Skin epidermis (tissue), 12 donors: ENCODE results near the gene CLEC16A.

Source experiments
- H3K27ac ChIP-seq, 21 experiments: fragments of 200-600 bp; sonication (generic) in 11 of 21; one replicate each; pipeline ENCODE4 v1.5.0; 2020; ENCODE audit warnings: mild to moderate bottlenecking in 3 of 21, inconsistent platforms in 2 of 21, moderate library complexity in 2 of 21
- H3K4me3 ChIP-seq, 7 experiments: fragments of 200-600 bp; sonication (generic) in 2 of 7; one replicate each; pipeline ENCODE4 v1.5.0; 2020; ENCODE audit warnings: inconsistent platforms in 2 of 7, mild to moderate bottlenecking in 2 of 7, moderate library complexity in 1 of 7

CLEC16A gene

DNA sequence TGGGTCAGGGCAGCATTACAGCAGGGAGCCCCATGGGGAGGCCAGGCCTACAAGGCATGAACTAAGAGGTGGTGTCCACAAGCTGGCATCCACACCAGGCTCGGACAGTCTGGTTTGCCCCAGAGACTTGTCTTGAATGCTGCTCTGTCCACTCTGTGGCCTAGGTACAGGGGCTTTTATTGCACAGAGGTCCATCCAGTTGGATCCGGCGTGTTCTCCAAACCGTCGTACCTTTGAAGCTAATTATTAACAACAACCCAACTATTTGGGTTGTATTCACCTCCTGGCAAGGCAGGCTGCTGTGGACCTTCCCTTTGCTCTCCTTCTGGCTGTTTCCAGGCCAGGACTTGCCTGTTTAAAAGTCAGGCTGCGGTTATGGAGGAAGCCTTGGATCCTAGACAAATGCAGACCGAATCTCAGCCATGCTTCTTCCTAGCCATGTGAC is 123.4 kb downstream of the CLEC16A start:
- no peak overlapping the region for H3K4me3 ChIP-seq
- H3K27ac ChIP-seq = no peak overlapping the region

GRCh38 chr16:11071829-11072228 is 127.5 kb downstream of the CLEC16A start:
- no peak overlapping the region for H3K27ac ChIP-seq
- no peak overlapping the region for H3K4me3 ChIP-seq

DNA sequence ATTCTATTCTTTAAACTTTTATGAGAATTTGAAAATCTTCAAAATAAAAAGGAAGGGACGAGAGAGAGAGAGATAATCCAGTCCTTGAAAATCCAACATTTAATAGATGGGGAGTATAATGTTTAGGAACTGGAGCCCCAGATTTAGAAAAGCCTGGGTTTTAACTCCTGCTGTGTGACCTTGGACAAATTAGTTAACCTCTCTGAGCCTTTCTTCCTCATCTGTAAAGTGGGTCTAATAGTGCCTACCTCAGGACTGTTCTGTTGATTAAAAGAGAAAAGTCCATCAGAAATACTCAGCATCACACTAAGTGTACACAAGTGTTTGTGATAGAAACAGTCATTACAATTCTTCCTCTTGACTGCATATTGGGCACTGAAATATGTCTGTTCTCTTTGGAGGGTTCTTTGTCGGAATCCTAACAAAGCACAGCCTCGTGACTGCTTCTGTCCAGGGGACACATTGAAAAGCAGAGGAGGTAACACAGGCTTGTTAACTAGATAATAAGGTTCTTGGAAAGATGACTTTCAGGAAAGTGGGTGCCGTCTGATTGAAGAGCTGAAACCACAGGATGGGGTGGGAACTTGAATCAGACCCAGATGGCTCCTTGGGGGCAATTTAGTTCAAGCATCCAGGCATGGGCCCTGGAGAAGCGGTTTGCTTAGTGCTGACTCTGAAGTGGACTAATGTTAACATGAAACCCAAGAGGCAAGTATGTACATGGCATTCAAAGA is 128.2 kb downstream of the CLEC16A start:
- Histone ChIP-seq H3K4me3 (no peak overlapping the region), H3K27ac (no peak overlapping the region)

GRCh38 chr16:11073407-11073999 is 129.1 kb downstream of the CLEC16A start:
- no peak overlapping the region for H3K4me3 ChIP-seq
- no peak overlapping the region for H3K27ac ChIP-seq

DNA sequence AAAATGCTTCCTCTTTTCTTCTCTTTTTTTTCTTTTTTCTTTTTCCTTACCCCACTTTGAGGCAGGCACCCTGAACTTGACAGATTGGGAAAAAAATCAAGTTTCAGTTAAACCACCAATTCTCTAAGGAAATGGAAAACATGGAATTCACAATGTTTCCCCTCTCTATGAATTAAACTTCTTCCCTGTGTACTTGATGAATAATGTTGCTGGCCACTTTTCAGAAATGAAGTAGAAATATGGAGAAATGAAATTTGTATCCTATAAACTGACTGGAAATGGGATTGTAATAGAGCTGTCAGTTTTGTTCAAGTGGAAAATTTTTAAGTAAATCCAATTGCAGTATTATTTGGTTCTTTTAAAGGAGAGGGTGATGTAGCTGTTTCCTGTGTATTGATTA is 129.8 kb downstream of the CLEC16A start:
- H3K4me3 ChIP-seq = no peak overlapping the region
- no peak overlapping the region for H3K27ac ChIP-seq

DNA sequence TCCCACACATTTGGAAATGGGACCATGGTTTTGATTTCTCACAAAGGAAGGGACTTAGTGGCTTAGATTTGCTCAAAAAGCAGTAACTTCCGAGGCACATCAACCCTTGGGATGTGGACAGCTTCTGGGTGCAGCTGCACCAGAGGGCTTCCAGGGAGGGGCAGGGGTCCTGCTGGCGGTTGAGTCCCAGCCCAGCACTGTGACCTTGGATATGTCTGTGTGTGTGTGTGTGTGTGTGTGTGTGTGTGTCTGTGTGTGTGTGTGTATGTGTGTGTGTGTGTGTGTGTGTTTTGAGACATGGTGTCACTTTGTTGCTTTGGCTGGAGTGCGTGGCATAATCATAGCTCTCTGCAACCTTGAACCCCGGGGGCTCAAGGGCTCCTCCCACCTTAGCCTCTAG is 130.8 kb downstream of the CLEC16A start:
- Histone ChIP-seq H3K4me3 (no peak overlapping the region), H3K27ac (no peak overlapping the region)

DNA sequence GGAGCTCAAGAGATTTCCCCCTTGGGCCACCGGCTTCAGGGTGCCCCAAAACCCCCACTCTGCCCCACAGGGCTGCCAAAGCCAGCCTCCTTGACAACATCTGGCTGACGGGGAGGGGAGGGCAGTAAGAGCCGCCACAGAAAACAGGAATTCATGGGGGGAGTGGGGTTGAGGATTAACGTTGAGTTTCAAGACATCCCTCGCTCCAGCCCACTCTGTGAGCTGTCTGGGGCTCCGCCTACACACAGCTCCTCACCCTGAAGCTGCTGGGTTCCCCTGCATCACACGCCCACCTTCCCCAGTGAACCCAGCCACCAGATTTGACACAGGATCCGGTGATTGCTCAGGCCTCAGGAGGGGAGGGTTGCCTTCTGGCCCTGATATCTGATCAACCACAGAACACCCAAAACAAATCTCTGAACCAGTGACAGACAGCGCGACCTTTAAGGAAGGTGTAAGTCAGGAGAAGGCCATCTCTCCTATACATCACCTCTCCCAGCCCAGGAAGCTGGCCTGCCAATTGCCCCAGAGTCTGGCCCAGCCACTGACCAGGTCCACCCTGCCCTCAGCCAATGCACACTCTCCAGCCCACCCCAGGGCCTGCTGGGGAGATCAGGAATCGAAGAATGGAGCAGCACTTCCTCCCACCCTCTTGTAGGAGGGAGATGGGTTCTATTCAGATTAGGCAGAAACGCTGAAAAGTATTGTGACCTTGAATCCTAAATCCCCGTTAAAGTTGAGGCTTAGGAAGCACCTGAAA is 132.1 kb downstream of the CLEC16A start:
- Histone ChIP-seq H3K4me3 (no peak overlapping the region), H3K27ac (peak overlapping the region in 6 of 21 experiments; percentile 13 to 64 (median 36))

- Histone ChIP-seq H3K4me3 (no peak overlapping the region), H3K27ac (peak overlapping the region in 12 of 21 experiments; percentile 2 to 73 (median 26))
Observed at GRCh38 chr16:11078812-11079459, 134.6 kb downstream of the CLEC16A start.

DNA sequence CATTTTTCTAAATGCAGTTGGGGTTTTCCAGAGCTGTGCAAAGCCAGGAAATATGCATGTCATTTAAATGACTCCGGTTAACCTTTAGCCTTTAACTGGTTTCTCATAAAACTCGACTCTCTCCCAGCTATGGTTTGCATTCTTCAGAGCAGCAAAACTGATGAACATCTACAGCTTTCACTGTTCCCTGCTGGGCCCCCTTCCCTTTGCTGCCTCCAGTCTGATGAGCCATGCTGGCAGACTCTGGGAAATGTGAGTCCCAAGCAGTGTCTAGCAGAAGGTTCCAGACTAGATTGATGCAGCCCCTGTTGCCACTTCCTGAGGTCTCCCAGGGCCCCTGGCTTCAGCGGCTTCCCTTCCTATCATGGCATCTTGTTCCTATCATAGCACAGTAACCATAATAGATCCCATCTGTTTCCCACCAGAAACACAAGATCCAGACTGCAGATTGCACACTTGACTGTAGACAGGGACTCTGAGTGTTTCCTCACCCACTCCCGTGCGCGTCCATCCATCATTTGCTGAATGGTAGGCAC is 135.4 kb downstream of the CLEC16A start:
- peak overlapping the region in 7 of 21 experiments; percentile 7 to 73 (median 36) for H3K27ac ChIP-seq
- no peak overlapping the region for H3K4me3 ChIP-seq

GRCh38 chr16:11080327-11080967 is 136.1 kb downstream of the CLEC16A start:
- H3K4me3 ChIP-seq = no peak overlapping the region
- peak overlapping the region in 4 of 21 experiments; percentile 34 to 67 (median 44) for H3K27ac ChIP-seq

- H3K27ac ChIP-seq = peak overlapping the region in 2 of 21 experiments; percentile 34 to 67
Observed at GRCh38 chr16:11080999-11081630, 136.8 kb downstream of the CLEC16A start.

DNA sequence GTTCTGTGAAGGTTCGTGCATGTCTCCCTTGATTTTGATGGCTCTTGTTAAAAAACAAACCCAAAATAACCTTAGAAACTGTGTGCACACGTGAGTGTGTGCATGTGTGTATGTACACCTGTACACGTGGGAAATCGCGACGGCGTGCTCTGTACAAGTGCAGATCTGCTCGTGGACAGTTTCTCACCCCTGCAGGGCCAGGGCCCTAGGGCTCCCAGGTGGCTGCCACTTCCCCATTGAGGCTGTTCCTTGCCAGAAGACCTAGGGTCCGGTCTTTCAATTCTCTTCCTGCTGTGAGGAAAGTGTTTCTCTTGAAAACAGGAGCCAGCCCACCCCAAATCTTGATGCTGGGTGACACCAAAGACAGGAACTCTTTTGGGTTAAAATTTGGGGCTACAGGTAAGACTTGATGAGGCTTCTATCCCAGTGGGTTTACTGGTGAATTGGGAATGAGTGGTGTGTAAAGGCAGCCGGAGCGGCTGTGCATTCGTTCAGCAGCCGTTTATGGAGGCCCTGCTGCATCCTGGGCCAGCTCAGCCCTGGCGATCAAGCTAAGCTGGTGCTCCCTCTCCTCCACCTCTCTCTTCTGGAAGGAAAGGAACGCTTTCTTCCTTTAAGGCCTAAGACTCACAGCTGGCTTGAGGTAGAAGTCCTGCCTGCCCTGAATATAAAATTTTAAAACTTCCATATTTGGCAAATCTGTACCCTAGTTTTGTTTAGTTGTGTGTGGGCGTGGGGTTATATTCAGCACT is 137.9 kb downstream of the CLEC16A start:
- Histone ChIP-seq H3K4me3 (no peak overlapping the region), H3K27ac (no peak overlapping the region)

More at GRCh38 chr16:11080999-11081630, 136.8 kb downstream of the CLEC16A start:
- no peak overlapping the region for H3K4me3 ChIP-seq

- H3K27ac ChIP-seq = no peak overlapping the region
- no peak overlapping the region for H3K4me3 ChIP-seq
Observed at GRCh38 chr16:11082860-11083388, 138.6 kb downstream of the CLEC16A start.

DNA sequence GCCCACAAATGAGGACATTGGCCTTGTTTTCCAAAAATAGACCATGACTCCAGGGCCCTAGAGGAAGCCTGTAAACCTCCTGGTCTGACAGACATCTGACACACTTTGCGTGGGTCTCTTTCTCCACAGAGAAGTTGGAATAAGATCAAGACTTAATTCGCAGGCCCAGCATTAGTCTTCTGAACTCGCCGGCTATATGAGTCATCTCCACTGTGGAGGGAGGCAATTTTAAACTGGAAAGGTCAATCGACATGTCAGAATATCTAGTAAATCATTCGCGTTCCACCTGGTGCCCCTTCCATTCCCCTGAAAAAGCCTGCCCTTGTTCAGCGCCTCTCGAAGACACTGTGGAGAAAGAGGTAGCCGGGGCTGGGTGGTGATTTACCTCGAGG is 140.1 kb downstream of the CLEC16A start:
- Histone ChIP-seq H3K4me3 (no peak overlapping the region), H3K27ac (no peak overlapping the region)

DNA sequence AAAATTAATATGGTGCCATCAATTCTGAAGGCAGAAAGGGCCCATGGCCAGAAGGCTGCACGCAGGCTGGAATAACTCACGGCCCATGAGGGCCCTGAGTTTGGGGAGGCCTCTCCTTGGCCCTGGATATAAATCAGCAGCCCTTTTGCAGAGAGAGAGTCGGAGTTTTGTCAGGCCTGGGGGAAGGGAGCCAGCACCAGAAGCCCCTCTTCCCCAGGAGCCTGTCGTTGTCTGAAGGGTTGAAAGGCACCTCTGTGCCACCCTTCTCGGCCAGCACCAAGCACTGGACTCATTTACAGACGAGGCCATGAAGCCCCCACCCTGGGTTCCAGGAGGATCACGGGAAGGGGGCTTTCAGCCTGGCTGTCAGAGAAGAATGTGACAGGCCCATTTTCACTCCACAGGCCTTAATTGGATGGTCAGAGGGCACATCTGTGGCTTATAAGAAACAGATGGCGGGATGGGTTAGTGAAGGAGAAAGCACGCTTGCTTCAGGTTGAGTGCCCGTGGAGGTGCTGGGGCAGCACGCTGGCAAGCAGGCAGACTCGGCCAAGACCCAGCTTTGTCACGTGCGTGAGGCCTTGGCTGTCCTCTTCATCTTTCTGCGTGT is 140.6 kb downstream of the CLEC16A start:
- Histone ChIP-seq H3K27ac (peak overlapping the region in 1 of 21 experiments; percentile 5), H3K4me3 (no peak overlapping the region)

DNA sequence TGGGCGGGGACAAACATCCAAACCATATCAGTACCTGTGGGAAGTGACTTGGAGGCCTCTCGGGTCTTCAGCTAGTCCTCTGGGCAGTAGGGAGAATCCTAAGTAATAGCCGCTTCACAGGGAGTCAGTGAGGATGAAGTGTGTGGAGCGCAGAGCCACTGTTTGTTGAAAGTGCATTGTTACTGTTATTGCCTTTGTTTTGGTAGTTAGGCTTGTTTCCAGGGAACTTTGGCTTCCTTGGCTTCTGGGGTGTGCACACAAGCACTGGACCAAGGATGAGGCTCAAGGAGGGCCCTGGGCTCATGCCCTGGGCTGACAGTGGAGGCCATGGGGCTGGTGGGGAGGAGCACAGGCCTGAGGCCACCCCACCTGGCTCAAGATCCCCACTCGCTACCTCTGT is 141.6 kb downstream of the CLEC16A start:
- no peak overlapping the region for H3K4me3 ChIP-seq
- no peak overlapping the region for H3K27ac ChIP-seq

- Histone ChIP-seq H3K27ac (peak overlapping the region in 6 of 21 experiments; percentile 8 to 77 (median 50)), H3K4me3 (no peak overlapping the region)
Observed at GRCh38 chr16:11087691-11088073, 143.3 kb downstream of the CLEC16A start.
